Measurements from ENCODE around the gene FZD7.

Gene FZD7

GRCh38 chr2:202074324-202074723, 40.7 kb downstream of the FZD7 start:
- H3K4me1 ChIP-seq (ENCODE audit: insufficient read depth, low read length): 0 out of 2 replicates have a peak, but pooled peaks cover 4% of the 10 kb centered on the region
- no peaks in the 10 kb centered on the region for H3K36me3 ChIP-seq (ENCODE audit: insufficient read depth, low read length)
- no peak overlapping the region for H3K9ac ChIP-seq (ENCODE audit: low read depth, low read length)
- no peaks in the 10 kb centered on the region for H3K9me3 ChIP-seq (ENCODE audit: control insufficient read depth, insufficient read depth, low read length)

DNA sequence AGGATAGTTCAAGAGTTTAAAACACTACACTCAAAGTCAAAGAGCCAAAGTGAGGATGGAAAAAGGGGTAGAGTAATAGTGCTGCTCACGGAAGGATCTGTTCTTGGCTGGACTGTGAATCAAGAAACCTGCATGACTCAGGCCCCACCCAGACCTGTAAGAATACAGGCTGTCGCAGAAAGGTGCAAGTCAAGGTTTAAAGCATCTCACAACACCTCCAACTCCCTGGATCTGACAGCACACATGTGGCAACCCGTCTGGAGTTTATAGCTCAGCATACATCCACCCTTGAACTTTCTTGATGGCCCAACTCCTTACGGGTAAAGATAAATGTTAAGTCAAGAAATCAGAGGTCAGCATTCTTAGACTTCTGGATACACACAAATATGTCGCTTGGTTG, 45.7 kb downstream of the FZD7 start:
- H3K4me1 ChIP-seq (ENCODE audit: insufficient read depth, low read length): peaks cover 7% of the 10 kb centered on the region
- H3K9ac ChIP-seq (ENCODE audit: low read depth, low read length): no peak overlapping the region
- 0 out of 2 replicates have a peak, but pooled peaks cover 6% of the 10 kb centered on the region for H3K9me3 ChIP-seq (ENCODE audit: control insufficient read depth, insufficient read depth, low read length)
- H3K36me3 ChIP-seq (ENCODE audit: insufficient read depth, low read length): no peaks in the 10 kb centered on the region

DNA sequence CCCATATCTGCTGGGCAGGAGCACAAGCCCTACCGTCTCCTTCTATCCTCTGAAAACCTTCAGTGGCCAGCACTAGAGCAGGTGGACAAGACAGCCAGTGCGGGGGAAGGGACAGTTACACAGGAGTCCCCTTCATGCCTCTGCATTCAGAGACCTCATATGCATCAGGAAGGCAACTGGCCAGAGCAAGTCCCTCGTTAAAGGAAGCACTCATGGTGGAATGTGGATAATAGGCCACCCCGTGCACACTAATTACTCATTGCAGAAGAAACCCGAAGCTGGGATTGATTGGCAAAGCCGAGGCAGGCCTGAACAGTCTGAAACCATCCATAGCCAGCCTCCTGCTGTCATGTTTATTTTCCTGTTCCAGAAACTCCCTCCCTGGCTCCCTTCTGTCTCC, 50.6 kb downstream of the FZD7 start:
- 0 out of 2 replicates have a peak, but pooled peaks cover 6% of the 10 kb centered on the region for H3K9me3 ChIP-seq (ENCODE audit: control insufficient read depth, insufficient read depth, low read length)
- peaks cover 11% of the 10 kb centered on the region for H3K4me1 ChIP-seq (ENCODE audit: insufficient read depth, low read length)
- H3K36me3 ChIP-seq (ENCODE audit: insufficient read depth, low read length): no peaks in the 10 kb centered on the region
- no peak overlapping the region for H3K9ac ChIP-seq (ENCODE audit: low read depth, low read length)

All from ES-I3 (cell line).